OCI-LY3 (cell line): ENCODE results near the gene ATXN7.
A peak's percentile ranks its signal among the peaks of the same experiment; 100 is the strongest.

ENCODE experiments used
- H2AFZ ChIP-seq: fragments of 200-600, 300-600 bp; shearing (Covaris generic); 2 replicates; pipeline ENCODE4 v1.6.0; 2014; ENCODE audit warnings: antibody characterized with exemption, low read depth, low read length
- H3K27ac ChIP-seq: fragments of 200-600, 300-600 bp; sonication (generic); 2 replicates; pipeline ENCODE4 v1.5.1; 2014; ENCODE audit warnings: mild to moderate bottlenecking, low read length, moderate library complexity, mixed read lengths
- H3K27me3 ChIP-seq: fragments of 200-600, 300-600 bp; sonication (generic); 2 replicates; pipeline ENCODE4 v1.6.1; 2014; ENCODE audit warnings: low read depth, low read length, mixed read lengths
- H3K36me3 ChIP-seq: fragments of 200-600, 300-600 bp; sonication (generic); replicated peaks from 2 replicates; pipeline ENCODE3; 2014; ENCODE audit warnings: low read depth, low read length, mixed read lengths
- H3K4me1 ChIP-seq: fragments of 300-600, 200-600 bp; sonication (generic); 2 replicates; pipeline ENCODE4 v1.6.1; 2014; ENCODE audit warnings: low read length, mixed read lengths
- H3K4me2 ChIP-seq: fragments of 200-600, 300-600 bp; sonication (generic); 2 replicates; pipeline ENCODE4 v1.6.1; 2014; ENCODE audit warnings: low read length, mixed read lengths
- H3K4me3 ChIP-seq: fragments of 300-600, 200-600 bp; sonication (generic); 2 replicates; pipeline ENCODE4 v1.5.1; 2014; ENCODE audit warnings: antibody characterized with exemption, mild to moderate bottlenecking, low read length, moderate library complexity
- H3K79me2 ChIP-seq: fragments of 300-600, 200-600 bp; shearing (Covaris generic); 2 replicates; pipeline ENCODE4 v1.6.1; 2014; ENCODE audit warnings: mild to moderate bottlenecking, low read length, mixed read lengths
- H3K9ac ChIP-seq: fragments of 300-600, 200-600 bp; shearing (Covaris generic); 2 replicates; pipeline ENCODE4 v1.6.0; 2014; ENCODE audit warnings: mild to moderate bottlenecking, low read length, moderate library complexity
- H3K9me3 ChIP-seq: fragments of 200-600, 300-600 bp; shearing (Covaris generic); 2 replicates; pipeline ENCODE4 v1.6.1; 2014; ENCODE audit warnings: low read length, mixed read lengths; ENCODE audit not compliant: insufficient read depth
- H4K20me1 ChIP-seq: fragments of 200-600, 300-600 bp; sonication (generic); 2 replicates; pipeline ENCODE4 v1.6.1; 2016; ENCODE audit warnings: low read length, mixed read lengths; ENCODE audit not compliant: insufficient read depth
- EZH2phosphoT487 ChIP-seq: fragments of 200-600 bp; shearing (Covaris generic); IDR thresholded peaks from 2 replicates; pipeline ENCODE4 v1.6.1; 2018; ENCODE audit warnings: antibody characterized with exemption, mixed run types, low read depth
- TF ChIP-seq, protein P1 (sequence below): fragments of 200-600, 300-600 bp; sonication (generic); IDR thresholded peaks from 2 replicates; pipeline ENCODE4 v1.5.1; 2014; ENCODE audit warnings: antibody characterized with exemption, low read length, low read depth

ATXN7 gene

DNA sequence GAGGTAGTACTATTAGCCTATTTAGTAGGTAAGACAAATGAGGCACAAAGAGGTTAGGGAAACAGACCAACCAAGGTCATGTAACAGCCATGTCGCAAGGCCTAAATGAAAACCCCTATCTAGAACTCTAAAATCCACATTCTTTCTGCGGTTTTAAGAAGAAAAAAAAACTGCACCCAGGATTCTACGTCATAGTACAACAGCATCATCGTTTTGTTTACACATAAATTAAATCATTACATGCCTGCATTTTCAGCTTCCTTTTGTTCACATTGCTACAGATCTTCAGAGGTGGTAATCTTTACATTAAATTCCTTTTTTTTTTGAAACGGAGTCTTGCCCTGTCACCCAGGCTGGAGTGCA is 160.2 kb downstream of the ATXN7 start:
- peak overlapping the region; percentile 94 for H3K4me2 ChIP-seq
- H4K20me1 ChIP-seq = peaks cover 4% of the 10 kb centered on the region; the same call in 1 of the 2 replicates
- H3K4me1 ChIP-seq = peaks cover 16% of the 10 kb centered on the region
- peak overlapping the region; percentile 36; the same call in 1 of the 2 replicates for H3K27ac ChIP-seq
- peak overlapping the region; percentile 85 for H3K9ac ChIP-seq
- peaks cover 22% of the 10 kb centered on the region for H3K36me3 ChIP-seq
- H3K79me2 ChIP-seq = peaks cover 32% of the 10 kb centered on the region
- TF ChIP-seq EZH2phosphoT487 = no peak
- TF ChIP-seq, protein P1, sequence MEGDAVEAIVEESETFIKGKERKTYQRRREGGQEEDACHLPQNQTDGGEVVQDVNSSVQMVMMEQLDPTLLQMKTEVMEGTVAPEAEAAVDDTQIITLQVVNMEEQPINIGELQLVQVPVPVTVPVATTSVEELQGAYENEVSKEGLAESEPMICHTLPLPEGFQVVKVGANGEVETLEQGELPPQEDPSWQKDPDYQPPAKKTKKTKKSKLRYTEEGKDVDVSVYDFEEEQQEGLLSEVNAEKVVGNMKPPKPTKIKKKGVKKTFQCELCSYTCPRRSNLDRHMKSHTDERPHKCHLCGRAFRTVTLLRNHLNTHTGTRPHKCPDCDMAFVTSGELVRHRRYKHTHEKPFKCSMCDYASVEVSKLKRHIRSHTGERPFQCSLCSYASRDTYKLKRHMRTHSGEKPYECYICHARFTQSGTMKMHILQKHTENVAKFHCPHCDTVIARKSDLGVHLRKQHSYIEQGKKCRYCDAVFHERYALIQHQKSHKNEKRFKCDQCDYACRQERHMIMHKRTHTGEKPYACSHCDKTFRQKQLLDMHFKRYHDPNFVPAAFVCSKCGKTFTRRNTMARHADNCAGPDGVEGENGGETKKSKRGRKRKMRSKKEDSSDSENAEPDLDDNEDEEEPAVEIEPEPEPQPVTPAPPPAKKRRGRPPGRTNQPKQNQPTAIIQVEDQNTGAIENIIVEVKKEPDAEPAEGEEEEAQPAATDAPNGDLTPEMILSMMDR = no peak
- peak overlapping the region; percentile 100 for H2AFZ ChIP-seq
- peak overlapping the region; percentile 93 for H3K4me3 ChIP-seq
- no peaks in the 10 kb centered on the region for H3K9me3 ChIP-seq
- H3K27me3 ChIP-seq = peaks cover 26% of the 10 kb centered on the region

DNA sequence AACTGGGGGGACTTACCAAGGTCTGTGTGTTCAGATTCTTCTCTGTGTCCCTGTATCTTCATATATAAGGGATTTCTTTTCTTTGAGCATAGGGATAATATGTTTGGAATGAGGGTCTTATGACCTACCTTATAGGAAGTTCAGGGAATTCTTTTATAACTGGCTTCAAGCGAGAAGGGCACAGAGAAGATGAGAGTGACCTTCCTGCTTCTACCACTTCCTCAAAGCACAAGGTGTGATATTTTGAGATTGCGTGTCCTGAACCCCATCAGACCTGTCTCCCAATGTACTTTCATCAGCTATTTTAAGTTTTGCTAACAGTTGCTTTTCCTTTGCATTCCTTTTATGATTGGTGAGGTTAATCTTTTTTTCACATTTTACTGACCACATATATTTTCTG is 162.7 kb downstream of the ATXN7 start:
- no peak overlapping the region for H3K9ac ChIP-seq
- H3K36me3 ChIP-seq = peaks cover 7% of the 10 kb centered on the region
- peaks cover 39% of the 10 kb centered on the region for H3K27me3 ChIP-seq
- TF ChIP-seq, protein P1 = no peak
- TF ChIP-seq EZH2phosphoT487 = no peak
- peaks cover 20% of the 10 kb centered on the region for H3K79me2 ChIP-seq
- no peak overlapping the region for H3K4me3 ChIP-seq
- peaks cover 27% of the 10 kb centered on the region for H3K4me1 ChIP-seq
- no peak overlapping the region for H3K4me2 ChIP-seq
- H3K9me3 ChIP-seq = no peaks in the 10 kb centered on the region
- no peak overlapping the region for H3K27ac ChIP-seq
- H2AFZ ChIP-seq = no peak overlapping the region
- H4K20me1 ChIP-seq = peaks cover 4% of the 10 kb centered on the region; the same call in 1 of the 2 replicates

DNA sequence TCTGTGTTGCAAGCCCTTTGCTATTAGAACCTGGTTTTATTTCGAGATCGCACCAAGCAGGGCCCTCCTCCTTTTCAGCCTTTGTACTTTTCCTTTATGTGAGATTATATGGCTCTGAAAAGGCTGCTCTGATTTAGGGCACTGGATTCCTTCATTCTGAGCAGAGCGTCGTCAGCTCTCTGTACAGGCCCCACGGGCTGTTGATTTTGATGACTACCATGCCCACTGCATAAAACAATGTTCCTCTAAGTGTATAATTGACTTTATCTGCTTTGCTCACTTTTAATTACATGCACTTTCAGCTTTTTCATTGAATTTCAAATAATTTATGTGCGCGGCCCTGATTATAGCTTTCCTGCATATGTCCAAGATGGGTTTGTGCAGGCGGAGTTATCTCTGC is 164.0 kb downstream of the ATXN7 start:
- Histone ChIP-seq H3K27ac (no peak overlapping the region), H3K9me3 (no peaks in the 10 kb centered on the region), H3K36me3 (no peaks in the 10 kb centered on the region), H3K4me1 (peaks cover 16% of the 10 kb centered on the region), H3K79me2 (peaks cover 7% of the 10 kb centered on the region), H3K27me3 (peaks cover 38% of the 10 kb centered on the region), H2AFZ (no peak overlapping the region), H3K4me3 (no peak overlapping the region), H3K9ac (no peak overlapping the region), H3K4me2 (no peak overlapping the region), H4K20me1 (no peaks in the 10 kb centered on the region)
- no peak for TF ChIP-seq EZH2phosphoT487
- TF ChIP-seq, protein P1 = no peak

DNA sequence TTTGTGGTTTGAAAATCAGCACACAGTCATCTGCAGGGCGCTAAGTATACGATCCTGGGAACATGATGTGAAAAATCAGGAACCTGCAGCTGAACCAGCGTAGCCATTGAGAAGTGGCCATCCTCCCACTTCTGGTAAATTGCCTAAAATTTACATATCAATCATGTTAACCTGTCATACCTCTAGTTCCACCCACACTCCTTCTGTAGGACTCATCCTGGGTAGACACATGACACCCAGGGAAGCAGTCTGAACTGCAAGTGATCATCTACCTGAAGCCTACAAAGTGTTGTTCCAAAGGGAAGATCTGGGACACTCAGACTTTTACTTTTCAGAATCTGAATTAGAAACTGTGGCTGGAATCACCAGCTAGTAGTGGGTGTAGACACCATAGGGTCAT is 165.1 kb downstream of the ATXN7 start:
- Histone ChIP-seq H3K27ac (no peak overlapping the region), H3K9me3 (no peaks in the 10 kb centered on the region), H3K9ac (no peak overlapping the region), H3K27me3 (peaks cover 32% of the 10 kb centered on the region), H3K4me3 (no peak overlapping the region), H4K20me1 (no peaks in the 10 kb centered on the region), H3K4me1 (peaks cover 13% of the 10 kb centered on the region), H3K4me2 (no peak overlapping the region), H2AFZ (0 out of 2 replicates have a peak overlapping the region, but pooled peaks have one; percentile 29), H3K36me3 (no peaks in the 10 kb centered on the region), H3K79me2 (no peaks in the 10 kb centered on the region)
- TF ChIP-seq, protein P1 = no peak
- no peak for TF ChIP-seq EZH2phosphoT487
